ENCODE data around the gene PNPLA5.

PNPLA5 gene

DNA sequence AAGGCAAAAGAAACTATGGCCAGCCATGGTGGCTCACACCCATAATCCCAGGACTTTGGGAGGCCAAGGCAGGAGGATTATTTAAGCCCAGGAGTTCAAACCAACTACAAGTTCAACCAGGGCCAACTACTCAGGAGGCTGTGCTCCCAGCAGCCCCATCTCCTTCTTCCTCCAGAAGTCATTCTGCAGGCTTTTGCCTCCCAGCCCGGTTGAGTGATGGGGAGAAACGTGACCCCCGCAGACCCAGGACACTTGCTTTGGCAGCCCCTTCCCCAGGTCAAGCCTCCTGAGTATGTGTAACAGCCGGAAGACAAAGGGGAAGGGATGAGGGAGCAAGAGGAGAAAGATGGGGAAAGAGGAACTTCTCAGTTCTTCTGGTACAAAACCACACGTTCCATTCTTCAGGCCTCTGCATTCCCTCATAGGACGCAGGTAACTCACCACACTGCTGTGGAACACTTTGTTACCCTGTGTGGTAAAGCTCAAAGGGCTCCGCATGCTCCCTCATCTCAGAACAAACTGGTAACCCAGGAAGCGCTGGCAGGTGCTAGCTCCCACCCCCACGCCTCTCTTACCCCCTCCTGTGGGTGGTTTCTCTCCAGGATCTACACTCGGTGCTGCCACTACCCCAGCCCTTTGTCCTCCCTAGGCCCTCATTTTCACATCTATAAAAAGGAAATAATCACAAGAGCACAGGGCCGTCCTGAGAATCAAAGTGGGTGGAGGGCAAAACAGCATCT is 33.5 kb downstream of the PNPLA5 start:
- Mint-ChIP-seq H3K27me3 (peaks cover 42% of the 10 kb centered on the region), H3K36me3 (ENCODE audit: low read depth) (no peaks in the 10 kb centered on the region), H3K4me3 (no peak overlapping the region), H3K27ac (no peak overlapping the region), H3K9me3 (peaks cover 10% of the 10 kb centered on the region), H3K4me1 (ENCODE audit: low read depth) (peaks cover 5% of the 10 kb centered on the region)

- H3K27me3 Mint-ChIP-seq: peaks cover 43% of the 10 kb centered on the region
- no peaks in the 10 kb centered on the region for H3K36me3 Mint-ChIP-seq (ENCODE audit: low read depth)
Observed at GRCh38 chr22:43857367-43857766, 34.4 kb downstream of the PNPLA5 start.

GRCh38 chr22:43855431-43855830 is 36.4 kb downstream of the PNPLA5 start:
- H3K36me3 Mint-ChIP-seq (ENCODE audit: low read depth): no peaks in the 10 kb centered on the region
- H3K27ac Mint-ChIP-seq: no peak overlapping the region
- H3K9me3 Mint-ChIP-seq: peaks cover 10% of the 10 kb centered on the region
- no peaks in the 10 kb centered on the region for H3K4me1 Mint-ChIP-seq (ENCODE audit: low read depth)
- H3K27me3 Mint-ChIP-seq: peaks cover 36% of the 10 kb centered on the region
- H3K4me3 Mint-ChIP-seq: no peak overlapping the region

More at GRCh38 chr22:43857367-43857766, 34.4 kb downstream of the PNPLA5 start:
- Mint-ChIP-seq H3K4me3 (no peak overlapping the region), H3K9me3 (peaks cover 10% of the 10 kb centered on the region), H3K27ac (no peak overlapping the region), H3K4me1 (ENCODE audit: low read depth) (no peaks in the 10 kb centered on the region)

DNA sequence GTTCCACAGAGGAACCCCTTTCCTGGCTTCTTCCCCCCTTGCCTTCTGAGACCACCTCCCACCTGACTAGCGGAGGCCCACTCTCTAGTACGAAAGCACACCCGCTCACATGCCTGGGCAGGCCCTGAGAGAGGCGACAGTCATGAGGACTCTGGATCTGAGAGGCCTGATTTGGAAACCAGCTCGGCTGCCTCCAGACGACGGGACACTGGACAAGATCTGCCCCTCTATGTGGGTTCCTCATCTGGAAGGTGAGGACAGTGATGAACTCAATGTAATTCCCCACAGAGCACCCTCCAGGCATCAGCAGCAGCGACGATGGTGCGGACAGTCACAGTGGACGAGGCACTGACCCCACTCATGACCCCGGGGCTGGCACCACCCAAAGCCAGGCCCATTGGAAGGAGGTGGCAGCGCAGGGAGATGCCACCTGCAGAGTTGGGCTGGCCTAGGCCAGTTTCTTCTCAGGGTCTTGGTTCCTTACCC is 37.0 kb downstream of the PNPLA5 start:
- Mint-ChIP-seq H3K4me3 (no peak overlapping the region), H3K9me3 (peaks cover 10% of the 10 kb centered on the region), H3K36me3 (ENCODE audit: low read depth) (no peaks in the 10 kb centered on the region), H3K4me1 (ENCODE audit: low read depth) (no peaks in the 10 kb centered on the region), H3K27ac (no peak overlapping the region), H3K27me3 (peaks cover 30% of the 10 kb centered on the region)

DNA sequence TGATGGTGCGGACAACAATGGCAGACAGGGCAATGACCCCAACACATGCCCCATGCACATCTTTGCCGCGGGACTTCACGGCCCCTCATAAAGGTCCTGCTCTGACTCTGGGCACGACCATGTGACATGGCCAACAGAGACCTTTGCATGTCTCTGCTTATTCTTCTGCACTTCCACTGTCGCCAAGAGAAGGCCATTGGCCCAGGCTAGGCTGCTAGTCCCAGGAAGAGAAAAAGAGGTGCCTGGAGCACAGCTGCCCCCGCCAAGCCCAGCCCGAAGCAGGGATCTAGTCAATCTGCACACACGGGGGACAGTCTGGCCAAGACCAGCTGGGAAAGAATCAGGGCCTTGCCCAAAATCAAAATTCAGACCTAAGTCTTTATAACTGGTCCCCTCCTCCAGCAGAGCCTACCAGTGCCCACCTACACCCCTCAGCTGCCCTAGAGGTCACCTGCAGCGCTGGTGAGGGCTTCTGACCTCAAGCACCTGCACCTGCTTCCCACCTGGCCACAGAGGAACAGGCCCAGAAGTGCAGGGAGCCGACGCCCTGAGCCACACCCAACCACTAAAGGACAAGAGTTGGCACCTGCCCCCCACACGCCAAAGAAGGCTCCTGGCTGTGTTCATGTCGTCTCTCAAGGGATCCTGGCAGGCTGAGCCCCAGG is 37.6 kb downstream of the PNPLA5 start:
- H3K27me3 Mint-ChIP-seq: peaks cover 28% of the 10 kb centered on the region
- peaks cover 10% of the 10 kb centered on the region for H3K9me3 Mint-ChIP-seq
- no peak overlapping the region for H3K4me3 Mint-ChIP-seq
- no peaks in the 10 kb centered on the region for H3K36me3 Mint-ChIP-seq (ENCODE audit: low read depth)
- no peak overlapping the region for H3K27ac Mint-ChIP-seq
- H3K4me1 Mint-ChIP-seq (ENCODE audit: low read depth): no peaks in the 10 kb centered on the region

DNA sequence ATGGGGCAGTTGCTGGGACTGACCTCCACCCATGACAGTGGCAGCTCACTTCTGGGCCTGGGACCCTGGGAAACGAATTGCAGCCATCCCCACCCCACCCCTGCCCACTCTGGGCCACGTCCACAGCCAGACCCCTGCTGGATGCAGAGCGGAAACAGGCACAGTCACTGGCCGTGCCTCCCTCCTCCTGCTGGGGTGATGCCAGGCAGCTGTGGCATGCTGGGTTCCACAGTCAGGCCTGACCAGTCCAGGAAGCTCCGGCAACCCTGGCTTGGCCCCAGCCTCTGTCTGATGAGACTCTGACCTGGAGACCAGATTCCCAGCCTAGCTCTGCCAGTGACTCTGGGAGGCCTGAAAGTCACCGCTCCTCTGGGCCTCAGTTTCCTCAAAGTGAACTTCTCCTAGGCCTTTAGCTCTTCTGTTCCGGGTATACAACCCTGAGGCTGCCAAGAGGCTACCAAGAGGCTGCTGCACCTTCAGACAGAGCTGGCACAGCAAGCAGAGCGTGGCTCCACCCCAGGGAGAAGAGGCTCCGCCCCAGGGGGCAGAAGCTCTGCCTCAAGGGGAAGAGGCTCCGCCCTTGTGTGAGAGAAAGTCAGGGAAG is 38.4 kb downstream of the PNPLA5 start:
- Mint-ChIP-seq H3K4me3 (no peak overlapping the region), H3K36me3 (ENCODE audit: low read depth) (no peaks in the 10 kb centered on the region), H3K4me1 (ENCODE audit: low read depth) (no peaks in the 10 kb centered on the region), H3K27ac (no peak overlapping the region), H3K9me3 (peaks cover 10% of the 10 kb centered on the region), H3K27me3 (peaks cover 27% of the 10 kb centered on the region)

DNA sequence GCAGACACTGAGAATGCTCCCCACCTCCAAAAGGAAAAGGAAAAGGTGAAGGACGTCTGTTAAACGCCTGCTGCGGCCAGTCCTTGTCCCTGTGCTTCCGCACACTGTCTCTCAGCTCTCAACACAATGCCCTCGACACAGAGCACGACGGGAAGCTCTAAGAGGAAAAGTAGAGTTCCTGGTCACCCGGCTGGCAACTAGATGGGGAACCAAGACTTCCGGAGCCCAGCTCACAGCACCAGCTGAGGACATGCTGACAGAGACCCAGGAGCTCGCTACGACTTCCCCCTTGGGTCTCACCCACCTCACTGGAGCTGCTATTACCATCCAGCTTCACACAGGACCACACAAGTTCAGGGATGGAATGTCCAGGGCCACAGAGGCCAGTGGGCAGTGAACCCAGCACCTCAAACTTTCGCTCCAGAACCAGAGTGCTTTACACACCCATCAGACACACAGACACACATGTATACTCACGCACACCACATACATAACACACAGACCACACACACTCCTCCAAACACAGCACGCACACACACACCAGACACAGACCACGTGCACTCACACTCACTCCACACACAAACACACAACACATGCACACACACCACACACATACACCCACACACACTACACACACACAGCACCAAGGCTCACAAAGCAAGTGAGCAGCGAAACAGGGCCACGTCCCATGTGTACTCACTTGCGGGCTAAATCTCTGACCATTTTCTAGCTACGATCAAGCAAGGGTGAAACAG is 39.1 kb downstream of the PNPLA5 start:
- Mint-ChIP-seq H3K36me3 (ENCODE audit: low read depth) (no peaks in the 10 kb centered on the region), H3K4me1 (ENCODE audit: low read depth) (no peaks in the 10 kb centered on the region), H3K27ac (peak overlapping the region; percentile 30), H3K4me3 (no peak overlapping the region), H3K27me3 (peaks cover 26% of the 10 kb centered on the region), H3K9me3 (peaks cover 10% of the 10 kb centered on the region)

GRCh38 chr22:43851979-43852307 is 39.9 kb downstream of the PNPLA5 start:
- H3K27ac Mint-ChIP-seq: no peak overlapping the region
- H3K4me1 Mint-ChIP-seq (ENCODE audit: low read depth): no peaks in the 10 kb centered on the region
- no peaks in the 10 kb centered on the region for H3K36me3 Mint-ChIP-seq (ENCODE audit: low read depth)
- no peak overlapping the region for H3K4me3 Mint-ChIP-seq
- peaks cover 19% of the 10 kb centered on the region for H3K27me3 Mint-ChIP-seq
- H3K9me3 Mint-ChIP-seq: peaks cover 4% of the 10 kb centered on the region

- H3K27me3 Mint-ChIP-seq: peaks cover 16% of the 10 kb centered on the region
Observed at GRCh38 chr22:43851058-43851978, 40.5 kb downstream of the PNPLA5 start.

GRCh38 chr22:43850529-43850928 is 41.3 kb downstream of the PNPLA5 start:
- Mint-ChIP-seq H3K27ac (no peak overlapping the region), H3K36me3 (ENCODE audit: low read depth) (no peaks in the 10 kb centered on the region), H3K4me3 (no peak overlapping the region), H3K27me3 (peaks cover 16% of the 10 kb centered on the region), H3K4me1 (ENCODE audit: low read depth) (no peaks in the 10 kb centered on the region), H3K9me3 (no peaks in the 10 kb centered on the region)

More at GRCh38 chr22:43851058-43851978, 40.5 kb downstream of the PNPLA5 start:
- Mint-ChIP-seq H3K9me3 (no peaks in the 10 kb centered on the region), H3K4me3 (no peak overlapping the region), H3K4me1 (ENCODE audit: low read depth) (no peaks in the 10 kb centered on the region), H3K36me3 (ENCODE audit: low read depth) (no peaks in the 10 kb centered on the region), H3K27ac (no peak overlapping the region)

DNA sequence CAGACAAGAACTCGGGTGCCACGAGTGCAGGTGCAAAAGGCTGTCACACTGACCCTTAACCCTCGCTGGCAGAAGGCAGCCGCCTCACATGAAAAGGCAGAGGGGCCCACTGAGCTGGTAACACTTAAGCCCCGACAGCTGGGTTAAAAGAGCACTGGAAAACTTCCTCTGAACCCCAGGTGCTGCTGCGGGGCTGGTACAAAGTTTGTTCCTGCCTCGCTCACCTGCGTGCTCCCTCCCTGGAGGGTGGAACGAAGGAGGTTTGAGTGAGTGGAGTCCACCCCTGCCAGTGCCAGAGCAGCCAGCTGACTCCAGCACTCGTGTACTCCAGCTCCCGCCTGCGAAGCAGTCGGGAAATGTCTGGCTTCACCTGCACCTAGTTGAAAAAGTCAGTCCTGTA is 42.1 kb downstream of the PNPLA5 start:
- Mint-ChIP-seq H3K27ac (no peak overlapping the region), H3K36me3 (ENCODE audit: low read depth) (no peaks in the 10 kb centered on the region), H3K4me3 (no peak overlapping the region), H3K9me3 (no peaks in the 10 kb centered on the region), H3K27me3 (peaks cover 16% of the 10 kb centered on the region), H3K4me1 (ENCODE audit: low read depth) (no peaks in the 10 kb centered on the region)

DNA sequence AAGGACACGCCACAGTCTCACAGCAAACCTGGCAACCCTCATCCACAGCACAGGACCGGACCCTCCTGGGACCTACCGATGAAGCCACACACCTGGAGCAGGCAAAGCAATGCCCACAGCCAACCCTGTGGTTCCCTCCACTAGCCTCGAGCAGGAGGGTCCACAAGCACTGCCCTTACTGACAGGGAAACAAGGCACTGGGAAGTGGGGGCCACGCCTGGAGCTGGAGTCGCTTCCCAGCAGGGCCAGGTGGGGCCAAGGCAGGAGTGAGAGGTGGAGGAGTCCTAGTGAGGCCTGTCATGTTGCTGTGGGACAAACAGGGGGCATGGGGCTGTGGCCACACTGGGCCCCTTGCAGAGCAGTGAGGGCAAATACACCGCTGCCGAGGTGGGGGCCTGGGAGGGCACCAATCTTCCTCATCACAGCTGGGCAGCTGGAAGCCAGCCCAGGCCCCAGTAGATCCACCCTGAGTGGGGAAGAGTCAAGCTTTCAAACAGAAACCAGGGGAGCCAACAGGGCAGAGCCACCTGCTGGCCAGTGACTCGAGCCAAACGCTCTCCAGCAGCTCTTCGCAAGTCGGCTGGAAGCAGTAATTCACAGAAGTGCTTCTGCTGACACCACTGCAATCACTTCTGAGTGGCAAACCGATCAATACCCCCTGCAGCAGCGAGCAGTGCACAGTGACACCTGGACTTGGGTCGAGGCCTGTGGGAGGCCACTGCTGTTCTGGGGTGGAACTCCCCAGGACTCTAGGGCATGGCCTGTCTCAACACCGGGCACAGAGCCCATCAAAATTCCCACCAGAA is 43.2 kb downstream of the PNPLA5 start:
- no peak overlapping the region for H3K4me3 Mint-ChIP-seq
- H3K4me1 Mint-ChIP-seq (ENCODE audit: low read depth): no peaks in the 10 kb centered on the region
- peaks cover 16% of the 10 kb centered on the region for H3K27me3 Mint-ChIP-seq
- no peaks in the 10 kb centered on the region for H3K36me3 Mint-ChIP-seq (ENCODE audit: low read depth)
- no peaks in the 10 kb centered on the region for H3K9me3 Mint-ChIP-seq
- H3K27ac Mint-ChIP-seq: no peak overlapping the region

DNA sequence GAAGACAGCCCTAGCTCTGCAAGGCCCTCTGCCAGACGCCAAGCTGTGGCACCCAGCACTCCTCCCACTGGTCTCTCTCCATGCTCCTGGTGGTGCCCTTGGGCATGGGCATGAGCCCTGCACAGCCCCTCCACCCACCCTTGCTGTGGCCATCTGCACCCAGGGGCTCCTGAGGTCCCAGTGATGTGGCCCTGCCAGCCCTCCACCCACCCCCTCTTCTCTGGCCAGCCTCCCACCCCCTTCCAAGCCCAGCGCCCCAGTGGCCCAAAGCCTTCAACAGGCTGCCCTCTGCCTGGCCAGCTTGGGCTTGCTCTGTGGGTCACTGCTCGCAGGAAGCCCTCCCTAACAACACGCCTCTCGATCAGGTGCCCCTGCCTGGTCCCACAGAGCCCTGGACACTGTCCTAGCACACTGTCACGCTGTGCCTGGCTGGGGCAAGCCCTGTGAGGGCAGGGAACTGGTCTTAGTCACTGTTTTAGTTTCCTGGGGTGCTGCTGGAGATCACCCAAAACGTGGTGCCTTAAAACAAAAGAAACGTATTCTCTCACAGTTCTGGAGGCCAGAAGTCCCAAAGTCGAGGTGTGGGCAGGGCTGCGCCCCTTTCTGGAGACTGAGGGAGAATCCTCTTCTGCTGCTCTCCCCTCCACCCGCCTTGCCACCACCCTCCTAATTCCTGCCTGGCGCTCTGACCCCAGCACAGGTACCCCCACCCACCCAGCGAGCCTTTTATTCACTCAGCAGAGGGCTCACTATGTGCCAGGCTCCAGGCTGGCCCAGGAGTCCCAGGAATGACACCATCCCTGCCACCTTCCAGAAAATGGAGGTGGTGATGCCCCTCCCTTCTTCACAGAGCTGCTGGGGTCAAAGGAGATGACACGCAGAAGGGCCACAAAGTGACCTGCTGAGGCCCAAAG is 44.2 kb downstream of the PNPLA5 start:
- Mint-ChIP-seq H3K36me3 (ENCODE audit: low read depth) (no peaks in the 10 kb centered on the region), H3K27ac (no peak overlapping the region), H3K4me1 (ENCODE audit: low read depth) (no peaks in the 10 kb centered on the region), H3K4me3 (no peak overlapping the region), H3K9me3 (no peaks in the 10 kb centered on the region), H3K27me3 (peaks cover 10% of the 10 kb centered on the region)
